ENCODE measurements around the gene HELZ.

DNA sequence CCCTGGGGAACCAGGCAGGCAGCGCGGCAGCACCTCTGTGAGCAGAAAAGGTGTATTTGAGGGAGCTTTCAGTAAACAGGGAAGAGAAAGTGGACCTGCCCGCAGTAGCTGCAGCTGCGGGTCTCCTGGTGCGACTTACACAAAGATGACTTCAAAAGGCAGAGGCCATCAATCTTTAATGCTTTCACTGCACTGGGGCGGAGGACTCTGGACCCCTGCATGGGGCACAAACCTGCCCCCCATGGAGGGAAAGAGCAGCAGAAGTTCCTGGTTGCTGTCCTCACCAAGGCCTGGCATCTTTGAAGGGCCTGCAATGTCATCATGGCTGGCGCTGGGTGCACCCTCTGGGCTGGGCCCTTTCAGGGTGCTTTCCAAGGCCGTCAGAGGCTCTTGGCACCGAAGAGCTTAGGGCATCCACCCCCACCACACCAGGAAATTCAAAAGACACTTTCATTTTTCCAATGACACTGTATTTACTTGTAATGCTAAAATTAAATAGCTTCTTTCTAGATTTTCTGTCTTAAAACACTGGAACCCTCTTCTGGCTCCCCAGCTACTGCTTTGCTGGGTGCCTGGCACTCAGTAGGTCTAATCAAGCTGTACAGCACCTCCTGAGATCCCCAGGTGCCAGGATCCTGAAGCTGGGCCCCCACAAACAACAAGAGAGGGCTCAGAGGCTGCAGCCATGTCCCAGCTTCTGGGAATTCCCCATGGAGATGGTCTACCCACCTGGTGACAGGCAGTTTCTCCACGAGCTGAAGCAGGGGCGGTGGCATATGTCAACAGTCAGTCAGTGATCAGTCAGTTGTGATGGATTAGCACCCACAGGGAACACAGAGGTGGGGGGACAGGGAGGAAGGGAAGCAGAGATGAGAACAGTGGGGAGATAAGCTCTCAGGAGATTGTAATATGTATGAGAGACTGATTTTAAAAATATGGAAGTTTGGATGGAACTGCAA is 202.8 kb downstream of the HELZ start:
- TF ChIP-seq, protein P1, sequence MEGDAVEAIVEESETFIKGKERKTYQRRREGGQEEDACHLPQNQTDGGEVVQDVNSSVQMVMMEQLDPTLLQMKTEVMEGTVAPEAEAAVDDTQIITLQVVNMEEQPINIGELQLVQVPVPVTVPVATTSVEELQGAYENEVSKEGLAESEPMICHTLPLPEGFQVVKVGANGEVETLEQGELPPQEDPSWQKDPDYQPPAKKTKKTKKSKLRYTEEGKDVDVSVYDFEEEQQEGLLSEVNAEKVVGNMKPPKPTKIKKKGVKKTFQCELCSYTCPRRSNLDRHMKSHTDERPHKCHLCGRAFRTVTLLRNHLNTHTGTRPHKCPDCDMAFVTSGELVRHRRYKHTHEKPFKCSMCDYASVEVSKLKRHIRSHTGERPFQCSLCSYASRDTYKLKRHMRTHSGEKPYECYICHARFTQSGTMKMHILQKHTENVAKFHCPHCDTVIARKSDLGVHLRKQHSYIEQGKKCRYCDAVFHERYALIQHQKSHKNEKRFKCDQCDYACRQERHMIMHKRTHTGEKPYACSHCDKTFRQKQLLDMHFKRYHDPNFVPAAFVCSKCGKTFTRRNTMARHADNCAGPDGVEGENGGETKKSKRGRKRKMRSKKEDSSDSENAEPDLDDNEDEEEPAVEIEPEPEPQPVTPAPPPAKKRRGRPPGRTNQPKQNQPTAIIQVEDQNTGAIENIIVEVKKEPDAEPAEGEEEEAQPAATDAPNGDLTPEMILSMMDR (IDR thresholded peaks at IDR 0.05; ENCODE audit: low read depth, low read length, missing input control) = no peak
- TF ChIP-seq, protein P2, sequence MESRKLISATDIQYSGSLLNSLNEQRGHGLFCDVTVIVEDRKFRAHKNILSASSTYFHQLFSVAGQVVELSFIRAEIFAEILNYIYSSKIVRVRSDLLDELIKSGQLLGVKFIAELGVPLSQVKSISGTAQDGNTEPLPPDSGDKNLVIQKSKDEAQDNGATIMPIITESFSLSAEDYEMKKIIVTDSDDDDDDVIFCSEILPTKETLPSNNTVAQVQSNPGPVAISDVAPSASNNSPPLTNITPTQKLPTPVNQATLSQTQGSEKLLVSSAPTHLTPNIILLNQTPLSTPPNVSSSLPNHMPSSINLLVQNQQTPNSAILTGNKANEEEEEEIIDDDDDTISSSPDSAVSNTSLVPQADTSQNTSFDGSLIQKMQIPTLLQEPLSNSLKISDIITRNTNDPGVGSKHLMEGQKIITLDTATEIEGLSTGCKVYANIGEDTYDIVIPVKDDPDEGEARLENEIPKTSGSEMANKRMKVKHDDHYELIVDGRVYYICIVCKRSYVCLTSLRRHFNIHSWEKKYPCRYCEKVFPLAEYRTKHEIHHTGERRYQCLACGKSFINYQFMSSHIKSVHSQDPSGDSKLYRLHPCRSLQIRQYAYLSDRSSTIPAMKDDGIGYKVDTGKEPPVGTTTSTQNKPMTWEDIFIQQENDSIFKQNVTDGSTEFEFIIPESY (IDR thresholded peaks at IDR 0.05) = no peak
- TF ChIP-seq, protein P3, sequence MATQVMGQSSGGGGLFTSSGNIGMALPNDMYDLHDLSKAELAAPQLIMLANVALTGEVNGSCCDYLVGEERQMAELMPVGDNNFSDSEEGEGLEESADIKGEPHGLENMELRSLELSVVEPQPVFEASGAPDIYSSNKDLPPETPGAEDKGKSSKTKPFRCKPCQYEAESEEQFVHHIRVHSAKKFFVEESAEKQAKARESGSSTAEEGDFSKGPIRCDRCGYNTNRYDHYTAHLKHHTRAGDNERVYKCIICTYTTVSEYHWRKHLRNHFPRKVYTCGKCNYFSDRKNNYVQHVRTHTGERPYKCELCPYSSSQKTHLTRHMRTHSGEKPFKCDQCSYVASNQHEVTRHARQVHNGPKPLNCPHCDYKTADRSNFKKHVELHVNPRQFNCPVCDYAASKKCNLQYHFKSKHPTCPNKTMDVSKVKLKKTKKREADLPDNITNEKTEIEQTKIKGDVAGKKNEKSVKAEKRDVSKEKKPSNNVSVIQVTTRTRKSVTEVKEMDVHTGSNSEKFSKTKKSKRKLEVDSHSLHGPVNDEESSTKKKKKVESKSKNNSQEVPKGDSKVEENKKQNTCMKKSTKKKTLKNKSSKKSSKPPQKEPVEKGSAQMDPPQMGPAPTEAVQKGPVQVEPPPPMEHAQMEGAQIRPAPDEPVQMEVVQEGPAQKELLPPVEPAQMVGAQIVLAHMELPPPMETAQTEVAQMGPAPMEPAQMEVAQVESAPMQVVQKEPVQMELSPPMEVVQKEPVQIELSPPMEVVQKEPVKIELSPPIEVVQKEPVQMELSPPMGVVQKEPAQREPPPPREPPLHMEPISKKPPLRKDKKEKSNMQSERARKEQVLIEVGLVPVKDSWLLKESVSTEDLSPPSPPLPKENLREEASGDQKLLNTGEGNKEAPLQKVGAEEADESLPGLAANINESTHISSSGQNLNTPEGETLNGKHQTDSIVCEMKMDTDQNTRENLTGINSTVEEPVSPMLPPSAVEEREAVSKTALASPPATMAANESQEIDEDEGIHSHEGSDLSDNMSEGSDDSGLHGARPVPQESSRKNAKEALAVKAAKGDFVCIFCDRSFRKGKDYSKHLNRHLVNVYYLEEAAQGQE (IDR thresholded peaks at IDR 0.05) = no peak
- TF ChIP-seq, protein P4, sequence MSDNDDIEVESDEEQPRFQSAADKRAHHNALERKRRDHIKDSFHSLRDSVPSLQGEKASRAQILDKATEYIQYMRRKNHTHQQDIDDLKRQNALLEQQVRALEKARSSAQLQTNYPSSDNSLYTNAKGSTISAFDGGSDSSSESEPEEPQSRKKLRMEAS (IDR thresholded peaks at IDR 0.05) = no peak
- TF ChIP-seq TAF1 (conservative IDR thresholded peaks at IDR 0.05) (no peak), JUND (IDR thresholded peaks at IDR 0.05) (no peak), HNF4G (IDR thresholded peaks at IDR 0.05) (no peak), FOXA1 (IDR thresholded peaks at IDR 0.05) (no peak), FOXA2 (IDR thresholded peaks at IDR 0.05) (no peak), SP1 (IDR thresholded peaks at IDR 0.05) (no peak), YY1 (IDR thresholded peaks at IDR 0.05) (no peak), EGR1 (IDR thresholded peaks at IDR 0.05; ENCODE audit: low read depth in 2 of 2) (no peak)
